Esophagus (tissue), 2 donors: ENCODE measurements around the gene RBFOX1. TPM values are rescaled to one million over a fixed set of nuclear protein-coding genes. Genes with fewer than 3 reads are reported as not detected.

Source experiments
- H3K27ac ChIP-seq, 2 donors: one replicate each; pipeline ENCODE4 v1.5.1; 2013; ENCODE audit warnings: low read depth in 2 of 2, mild to moderate bottlenecking in 2 of 2, inconsistent platforms in 1 of 2, low read length in 1 of 2, moderate library complexity in 1 of 2
- H3K27me3 ChIP-seq, 2 donors: one replicate each; pipeline ENCODE4 v1.6.1; 2013; ENCODE audit warnings: low read length in 2 of 2, control low read depth in 1 of 2, mild to moderate bottlenecking in 1 of 2; ENCODE audit not compliant: insufficient read depth in 2 of 2, control insufficient read depth in 1 of 2
- H3K36me3 ChIP-seq, 2 donors: one replicate each; pipeline ENCODE4 v1.6.1; 2013; ENCODE audit warnings: low read length in 1 of 2; ENCODE audit not compliant: control insufficient read depth in 2 of 2, insufficient read depth in 2 of 2
- H3K4me1 ChIP-seq, 2 donors: one replicate each; pipeline ENCODE4 v1.6.1; 2013; ENCODE audit warnings: low read length in 1 of 2; ENCODE audit not compliant: control insufficient read depth in 2 of 2, insufficient read depth in 2 of 2
- H3K4me3 ChIP-seq, 2 donors: one replicate each; pipeline ENCODE4 v1.5.1; 2013; ENCODE audit warnings: low read length in 2 of 2, mild to moderate bottlenecking in 2 of 2, low read depth in 1 of 2, moderate library complexity in 1 of 2
- H3K9me3 ChIP-seq, 2 donors: one replicate each; pipeline ENCODE4 v1.6.1; 2013; ENCODE audit warnings: mild to moderate bottlenecking in 2 of 2, low read depth in 1 of 2, low read length in 1 of 2, moderate library complexity in 1 of 2; ENCODE audit not compliant: control insufficient read depth in 2 of 2, insufficient read depth in 1 of 2
- WGBS, 2 donors: extraction: QIAGEN DNeasy Blood & Tissue Kit; methylation state at CpG; one replicate each; pipeline ENCODE4 v1.1.7; 2013; 5-methylcytosine and 5-hydroxymethylcytosine counted together
- polyA plus RNA-seq, 2 donors: library from polyadenylated mRNA; stranded (reverse); fragments of 200-250 nt; gene quantifications; one replicate each; pipeline ENCODE4 v1.2.3, GENCODE V29; 2013
- donor health status: healthy with polysubstance abuse.
- donor health status: Bipolar disorder and iron deficiency.

RBFOX1 gene
- under 1 TPM; 0.01 to 0.16 TPM for polyA plus RNA-seq

DNA sequence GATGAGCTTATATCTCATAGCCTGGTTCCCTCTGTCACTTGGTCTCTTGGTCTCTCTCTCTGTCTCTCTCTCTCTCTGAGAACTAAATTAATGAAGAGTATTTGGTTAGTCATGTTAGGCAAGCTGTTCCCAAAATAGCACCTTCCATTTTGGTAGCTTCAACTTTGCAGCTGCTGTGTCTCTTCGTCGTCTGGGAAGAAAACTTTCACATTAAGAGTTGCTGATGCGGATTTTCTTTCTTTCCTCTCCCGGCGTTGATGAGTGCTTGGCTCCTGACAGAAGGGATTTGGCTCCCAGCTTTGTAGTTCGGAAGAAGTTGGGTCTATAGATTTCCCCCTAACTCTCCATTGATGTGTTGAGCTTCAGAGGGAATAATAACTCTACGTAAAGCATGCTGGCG lies at the start of gene RBFOX1:
TSS of gene RBFOX1 (plus strand) at position 235 of the 400 bp plus-strand sequence.
- 75 to 81% methylated on average over 8 of the region's 8 CpGs for WGBS, 2 donors

DNA sequence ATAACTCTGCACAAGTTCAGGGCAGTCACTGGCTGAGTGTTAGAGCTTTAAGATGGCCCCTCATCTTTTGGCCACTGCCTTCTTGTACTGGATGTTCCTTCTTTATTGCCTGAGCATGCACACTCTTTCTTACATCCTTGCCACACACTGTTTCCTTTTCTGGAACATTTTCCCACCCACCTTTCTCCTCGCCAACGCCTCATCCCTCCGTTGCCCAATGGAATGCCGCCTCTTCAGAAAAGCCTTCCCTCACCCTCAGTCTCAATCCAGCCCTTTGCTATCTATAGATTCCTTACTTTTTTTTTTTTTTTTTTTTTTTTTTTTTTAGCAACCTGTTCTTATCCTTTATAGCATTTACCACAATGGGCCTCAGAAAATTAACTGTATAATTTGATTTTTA lies 47.9 kb upstream of the RBFOX1 start:
- WGBS, 2 donors: 92 to 93% methylated on average over 4 of the region's 4 CpGs
- Histone ChIP-seq H3K27me3 (no peaks in the 10 kb centered on the region), H3K9me3 (no peaks in the 10 kb centered on the region), H3K4me3 (no peak overlapping the region), H3K4me1 (no peaks in the 10 kb centered on the region), H3K36me3 (no peaks in the 10 kb centered on the region), H3K27ac (no peak overlapping the region)

More for the DNA sequence above, at the start of gene RBFOX1:
- H3K36me3 ChIP-seq: no peaks in the 10 kb centered on the region
- no peaks in the 10 kb centered on the region for H3K27me3 ChIP-seq
- H3K4me3 ChIP-seq: no peak within 1 kb of the TSS
- H3K27ac ChIP-seq: no peak within 1 kb of the TSS
- no peaks in the 10 kb centered on the region for H3K4me1 ChIP-seq
- H3K9me3 ChIP-seq: no peaks in the 10 kb centered on the region

DNA sequence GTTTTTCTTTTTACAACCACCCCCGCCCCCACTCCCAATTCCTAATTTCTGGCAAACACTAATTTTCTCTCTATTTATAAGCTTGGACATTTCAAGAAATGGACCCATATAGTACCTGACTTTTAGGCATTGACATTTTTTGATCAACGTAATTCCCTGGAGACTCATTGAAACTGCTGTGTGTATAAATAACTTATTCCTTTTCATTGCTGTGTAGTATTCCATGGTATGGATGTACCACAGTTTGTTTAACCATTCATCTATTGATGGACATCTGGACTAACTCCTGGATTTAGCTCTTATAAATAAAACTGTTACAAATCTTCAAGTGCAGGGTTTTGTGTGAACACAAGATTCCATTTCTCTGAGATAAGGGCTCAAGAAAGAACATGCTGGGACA lies 47.1 kb upstream of the RBFOX1 start:
- H3K4me1 ChIP-seq: no peaks in the 10 kb centered on the region
- no peak overlapping the region for H3K4me3 ChIP-seq
- no peak overlapping the region for H3K27ac ChIP-seq
- no peaks in the 10 kb centered on the region for H3K9me3 ChIP-seq
- 85 to 87% methylated on average over 2 of the region's 2 CpGs for WGBS, 2 donors
- no peaks in the 10 kb centered on the region for H3K27me3 ChIP-seq
- H3K36me3 ChIP-seq: no peaks in the 10 kb centered on the region

DNA sequence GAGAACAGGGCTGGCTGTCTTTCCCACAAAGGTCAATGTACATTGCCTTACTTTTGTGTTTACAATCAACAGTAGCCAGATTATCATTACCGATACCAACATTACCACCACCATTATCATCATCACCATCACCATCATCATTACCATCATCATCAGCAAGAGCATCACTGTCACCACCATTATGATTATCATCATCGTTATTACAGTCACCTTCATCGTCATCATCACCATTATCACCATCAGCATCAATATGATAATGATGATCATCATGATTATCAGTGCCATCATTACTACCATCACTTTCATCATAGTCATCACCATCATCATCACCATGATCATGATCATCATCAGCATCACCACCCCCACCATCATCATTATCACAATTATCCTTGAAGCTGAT lies 43.3 kb upstream of the RBFOX1 start:
- 89 to 93% methylated on average over 3 of the region's 3 CpGs for WGBS, 2 donors
- H3K27ac ChIP-seq: no peak overlapping the region

DNA sequence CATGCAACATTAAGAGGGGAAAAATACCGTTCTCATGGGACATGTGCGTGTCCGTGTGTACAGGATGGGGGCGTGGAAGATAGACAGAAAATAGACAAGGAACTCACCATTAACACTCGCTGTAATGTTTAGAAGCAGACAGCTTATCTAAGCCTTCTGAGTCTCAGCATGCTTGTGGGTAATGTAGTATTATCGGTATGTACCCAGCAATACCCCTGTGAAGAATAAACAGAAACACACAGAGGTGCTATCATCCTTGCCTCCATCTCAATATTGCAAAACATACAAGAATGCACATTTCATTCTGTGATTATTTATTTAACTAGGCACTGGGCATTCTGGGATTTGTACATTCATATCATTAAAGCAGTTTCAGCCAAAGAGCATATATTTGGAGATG lies 42.0 kb upstream of the RBFOX1 start:
- 83 to 88% methylated on average over 6 of the region's 6 CpGs for WGBS, 2 donors
- H3K36me3 ChIP-seq: no peaks in the 10 kb centered on the region
- H3K27ac ChIP-seq: no peak overlapping the region
- H3K4me1 ChIP-seq: no peaks in the 10 kb centered on the region
- no peaks in the 10 kb centered on the region for H3K27me3 ChIP-seq
- H3K4me3 ChIP-seq: no peak overlapping the region
- H3K9me3 ChIP-seq: no peaks in the 10 kb centered on the region

More for the DNA sequence above, 43.3 kb upstream of the RBFOX1 start:
- no peaks in the 10 kb centered on the region for H3K4me1 ChIP-seq
- no peaks in the 10 kb centered on the region for H3K27me3 ChIP-seq
- H3K4me3 ChIP-seq: no peak overlapping the region
- no peaks in the 10 kb centered on the region for H3K9me3 ChIP-seq
- no peaks in the 10 kb centered on the region for H3K36me3 ChIP-seq

DNA sequence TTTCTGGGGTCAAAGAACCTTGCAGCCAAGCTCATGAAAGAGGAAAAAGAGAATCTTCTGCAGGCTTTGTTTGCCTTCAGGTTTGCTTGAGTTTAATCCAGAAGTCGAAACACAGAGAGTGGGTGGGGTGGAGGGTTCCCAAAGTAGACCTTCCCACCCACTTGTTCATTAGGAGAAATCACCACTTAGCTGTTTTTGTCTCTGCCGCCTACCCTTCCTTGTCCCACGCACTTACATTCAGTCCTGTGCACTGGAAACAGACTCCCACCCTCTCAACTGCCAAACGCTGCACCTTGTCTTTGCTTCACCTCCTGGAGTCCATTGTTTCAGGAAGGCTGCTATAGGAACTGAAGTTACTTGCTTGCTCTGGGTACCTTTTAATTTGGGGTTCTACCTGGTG lies 38.6 kb upstream of the RBFOX1 start:
- Histone ChIP-seq H3K27ac (no peak overlapping the region), H3K4me3 (no peak overlapping the region), H3K9me3 (no peaks in the 10 kb centered on the region), H3K27me3 (no peaks in the 10 kb centered on the region), H3K4me1 (no peaks in the 10 kb centered on the region), H3K36me3 (no peaks in the 10 kb centered on the region)
- WGBS, 2 donors: 57 to 68% methylated on average over 4 of the region's 4 CpGs

DNA sequence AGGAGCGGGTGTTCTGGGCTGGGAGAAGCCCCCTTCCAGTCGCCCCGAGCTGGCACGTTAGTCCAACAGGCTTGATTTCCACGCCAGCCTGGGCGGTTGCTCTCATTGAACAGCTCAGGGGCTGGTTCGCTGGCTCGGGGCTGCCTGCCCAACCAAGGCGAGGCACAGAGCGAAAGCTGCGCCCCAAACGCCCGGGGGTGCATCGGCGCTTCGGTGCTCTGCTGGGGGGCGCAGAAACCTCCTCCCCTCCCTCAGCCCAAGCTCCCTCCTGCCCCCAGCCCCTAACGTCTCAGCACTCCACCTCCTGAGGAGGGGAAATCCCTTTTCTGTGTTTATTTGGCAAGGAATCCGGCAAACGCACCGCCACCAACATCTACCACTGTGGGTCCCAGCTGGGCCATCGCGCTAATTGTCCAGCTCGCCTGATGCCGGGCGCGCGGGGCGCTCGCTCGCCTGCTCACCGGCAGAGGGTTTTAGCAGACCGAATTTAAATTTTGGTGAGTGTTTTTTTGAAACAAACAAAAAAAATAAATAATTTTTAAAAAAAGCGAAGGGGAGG lies 29.5 kb upstream of the RBFOX1 start:
- H3K27me3 ChIP-seq: peaks cover 0 to 5% of the 10 kb centered on the region in 2 donors
- WGBS, 2 donors: 4% methylated on average over 32 to 34 of the region's 34 CpGs
- H3K4me1 ChIP-seq: peaks cover 0 to 3% of the 10 kb centered on the region in 2 donors
- no peak overlapping the region for H3K27ac ChIP-seq
- H3K9me3 ChIP-seq: no peaks in the 10 kb centered on the region
- no peak overlapping the region for H3K4me3 ChIP-seq
- H3K36me3 ChIP-seq: no peaks in the 10 kb centered on the region

DNA sequence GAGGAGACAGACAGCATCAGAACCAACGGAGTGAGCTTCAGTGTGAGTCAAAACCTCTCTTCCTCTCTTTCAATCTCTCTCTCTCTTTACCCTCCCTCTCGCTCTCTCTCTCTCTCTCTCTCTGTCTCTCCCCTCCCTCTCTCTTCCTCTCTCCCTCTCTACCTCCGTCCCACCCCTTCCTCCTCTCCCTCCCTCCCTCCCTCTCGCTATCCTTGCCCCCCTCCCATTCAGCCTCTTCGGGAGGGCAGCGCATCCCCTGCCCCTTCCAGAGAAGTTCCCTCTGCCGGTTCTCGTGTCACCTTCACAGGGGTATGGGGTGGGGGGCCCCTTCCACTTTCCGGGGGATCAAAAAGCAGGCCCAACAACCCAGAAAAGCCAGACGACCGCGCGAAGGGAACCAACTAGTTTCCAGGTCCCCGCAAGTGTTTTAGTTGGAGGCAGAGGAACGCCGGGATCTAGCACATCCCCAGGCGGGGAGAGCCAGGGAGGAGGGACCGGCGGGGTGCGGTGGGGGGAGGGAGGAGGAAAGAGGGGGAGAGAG lies 28.9 kb upstream of the RBFOX1 start:
- H3K4me3 ChIP-seq: no peak overlapping the region
- peaks cover 0 to 5% of the 10 kb centered on the region in 2 donors for H3K27me3 ChIP-seq
- 3 to 5% methylated on average over 19 to 20 of the region's 20 CpGs for WGBS, 2 donors

DNA sequence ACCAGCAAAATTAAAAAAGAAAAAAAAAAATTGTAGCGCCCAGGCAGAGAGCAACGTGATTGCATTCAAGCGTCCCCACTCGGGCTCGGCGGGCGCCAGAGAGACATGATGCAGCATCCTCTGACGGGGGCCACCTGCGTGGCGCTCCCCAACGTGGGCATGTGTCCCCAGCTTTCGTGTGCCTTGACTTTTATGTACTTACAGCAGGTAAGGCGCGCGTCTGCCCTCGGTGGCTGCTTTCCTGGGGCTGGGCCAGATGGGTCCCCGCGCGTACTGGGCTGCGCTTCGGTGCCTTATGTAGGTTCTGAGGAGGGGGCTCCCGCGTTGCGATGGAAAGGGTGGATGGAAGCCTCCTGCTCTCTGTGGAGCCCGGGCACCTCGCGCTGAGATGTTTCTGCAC lies 28.4 kb upstream of the RBFOX1 start:
- Histone ChIP-seq H3K27ac (no peak overlapping the region), H3K36me3 (no peaks in the 10 kb centered on the region), H3K9me3 (no peaks in the 10 kb centered on the region), H3K27me3 (peaks cover 0 to 5% of the 10 kb centered on the region in 2 donors), H3K4me1 (peaks cover 0 to 3% of the 10 kb centered on the region in 2 donors), H3K4me3 (no peak overlapping the region)
- WGBS, 2 donors: 5 to 6% methylated on average over 27 of the region's 27 CpGs

More for the DNA sequence above, 28.9 kb upstream of the RBFOX1 start:
- H3K9me3 ChIP-seq: no peaks in the 10 kb centered on the region
- H3K36me3 ChIP-seq: no peaks in the 10 kb centered on the region
- peaks cover 0 to 3% of the 10 kb centered on the region in 2 donors for H3K4me1 ChIP-seq
- no peak overlapping the region for H3K27ac ChIP-seq

DNA sequence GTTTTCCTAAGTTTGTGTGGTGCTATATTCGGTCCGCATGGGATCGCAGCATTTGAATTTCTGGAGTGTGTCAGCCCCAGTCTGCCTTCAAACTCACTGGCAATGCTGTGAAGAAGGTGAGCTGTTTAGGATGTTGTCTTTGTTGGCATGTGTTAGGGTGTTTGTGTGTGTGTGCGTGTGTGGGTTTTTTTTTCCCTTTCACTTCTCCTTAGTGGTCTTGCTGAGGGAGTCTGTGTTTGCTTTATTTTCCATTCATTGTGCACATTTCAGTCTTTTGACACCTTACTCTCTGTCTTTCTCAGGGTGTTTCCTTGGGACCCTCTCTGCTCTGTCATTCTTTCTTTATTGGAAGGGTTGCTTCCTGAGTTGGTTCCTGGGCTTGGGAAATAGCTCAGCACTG lies 27.7 kb upstream of the RBFOX1 start:
- 18 to 25% methylated on average over 4 of the region's 4 CpGs for WGBS, 2 donors
- no peaks in the 10 kb centered on the region for H3K36me3 ChIP-seq
- H3K4me3 ChIP-seq: no peak overlapping the region
- no peak overlapping the region for H3K27ac ChIP-seq
- no peaks in the 10 kb centered on the region for H3K9me3 ChIP-seq
- H3K4me1 ChIP-seq: peaks cover 0 to 3% of the 10 kb centered on the region in 2 donors
- peaks cover 0 to 5% of the 10 kb centered on the region in 2 donors for H3K27me3 ChIP-seq
